Activated CD8-positive, alpha-beta T cell treated with anti-CD3 and anti-CD28 coated beads, Interleukin-2, amount 10 ng/mL, durations not matched to agents 7 days and 5 days (primary cell): ENCODE data around the gene MSTO1. TPM values are rescaled to one million over a fixed set of nuclear protein-coding genes. Genes with fewer than 3 reads are reported as not detected.
"Not testable (repeated sequence)": the region's sequence is repeated elsewhere in the genome, so short reads cannot be mapped to it uniquely, and the experiment has no call there.

Experiments used
- ATAC-seq: fragments of 150-1000 bp; cut with Tn5 transposase; one replicate; pipeline ENCODE4 v1.10.0; 2021; ENCODE audit warnings: moderate library complexity
- CTCF ChIA-PET: fragments of 350-600 bp; sonication (Branson Sonifier 250); formaldehyde crosslinking; loops from one replicate; lab custom pipeline; 2021; ENCODE audit warnings: antibody characterized with exemption; lab: Charles Lee
- POLR2A ChIA-PET: fragments of 350-600 bp; sonication (Branson Sonifier 250); formaldehyde crosslinking; loops from one replicate; lab custom pipeline; 2021; ENCODE audit warnings: antibody characterized with exemption; lab: Charles Lee
- DNase-seq: peaks from one replicate; pipeline ENCODE4 v3.0.0-alpha.2; 2020
- H3K27ac Mint-ChIP-seq: one replicate; pipeline ENCODE4 v1.8.0; 2021; ENCODE audit warnings: mild to moderate bottlenecking, mixed read lengths
- H3K27me3 Mint-ChIP-seq: one replicate; pipeline ENCODE4 v1.8.0; 2021; ENCODE audit warnings: low read depth, mixed read lengths
- H3K36me3 Mint-ChIP-seq: one replicate; pipeline ENCODE4 v1.8.0; 2021; ENCODE audit warnings: low read depth, mixed read lengths
- H3K4me1 Mint-ChIP-seq: one replicate; pipeline ENCODE4 v1.8.0; 2021; ENCODE audit warnings: low read depth, mixed read lengths
- H3K4me3 Mint-ChIP-seq: one replicate; pipeline ENCODE4 v1.8.0; 2021; ENCODE audit warnings: mild to moderate bottlenecking, mixed read lengths
- H3K9me3 Mint-ChIP-seq: one replicate; pipeline ENCODE4 v1.8.0; 2022; ENCODE audit warnings: mixed read lengths; ENCODE audit not compliant: insufficient read depth
- total RNA-seq, 2 experiments: library from RNA; stranded (reverse); gene quantifications; one replicate each; pipeline ENCODE4 v1.2.3, GENCODE V29; 2021

Gene MSTO1
- total RNA-seq, 2 experiments from 2014 or later: 61.2 to 61.6 TPM

GRCh38 chr1:155650231-155650757, 40.3 kb downstream of the MSTO1 start:
- Mint-ChIP-seq H3K9me3 (no peaks in the 10 kb centered on the region), H3K4me1 (no peaks in the 10 kb centered on the region), H3K4me3 (no peak overlapping the region), H3K27me3 (peaks cover 15% of the 10 kb centered on the region), H3K36me3 (no peaks in the 10 kb centered on the region), H3K27ac (no peak overlapping the region)
- ChIA-PET POLR2A (no interaction called here), CTCF (no interaction called here)
- DNase-seq (no peak), ATAC-seq (no peak)

DNA sequence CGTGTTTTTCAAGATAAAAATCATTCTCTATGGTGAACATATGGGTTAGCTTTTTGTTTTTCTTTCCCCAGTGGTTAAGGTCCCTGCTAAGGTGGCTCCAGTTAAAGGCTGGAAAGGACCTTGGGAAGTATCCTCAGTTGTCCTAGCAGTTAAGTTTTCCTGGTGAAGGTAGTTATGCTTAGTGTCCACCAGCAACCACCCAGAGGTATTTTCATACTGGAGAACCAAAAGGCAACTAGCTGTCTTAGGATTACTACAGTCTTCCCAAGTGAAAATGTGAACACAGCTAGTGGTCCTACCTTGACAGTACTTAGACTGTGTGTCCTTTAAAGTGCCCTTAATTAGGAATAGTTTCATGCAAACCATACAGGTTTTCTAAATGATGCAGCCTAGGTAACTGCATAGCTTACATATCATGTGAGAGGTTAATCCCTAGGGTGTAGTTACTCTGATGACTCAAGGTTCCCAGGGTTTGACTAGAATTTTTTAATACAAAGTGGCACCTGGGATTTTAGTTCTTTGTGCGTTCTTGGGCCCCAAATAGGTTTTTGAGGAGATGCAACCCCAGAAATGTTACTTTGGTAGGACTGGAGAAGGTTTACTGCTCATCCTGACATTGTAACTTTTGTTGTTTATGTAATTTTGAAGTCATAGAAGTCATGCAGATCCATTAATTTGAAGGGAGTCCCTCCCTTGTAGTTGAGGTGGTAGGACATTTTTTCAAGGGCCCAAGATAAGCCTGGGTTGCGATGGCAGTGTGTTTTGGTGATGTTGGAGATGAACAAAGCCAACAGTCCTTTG, 42.0 kb downstream of the MSTO1 start:
- DNase-seq: no peak
- ChIA-PET CTCF (interaction anchor here (0.9 to 1.0 kb wide), 2 partner anchors 15 to 24 kb away, joined by 3 read pairs; no protein-coding TSS in a partner anchor), POLR2A (no interaction called here)
- Mint-ChIP-seq H3K36me3 (peaks cover 3% of the 10 kb centered on the region), H3K27me3 (peaks cover 15% of the 10 kb centered on the region), H3K27ac (no peak overlapping the region), H3K9me3 (no peaks in the 10 kb centered on the region), H3K4me3 (no peak overlapping the region), H3K4me1 (no peaks in the 10 kb centered on the region)
- no peak for ATAC-seq

DNA sequence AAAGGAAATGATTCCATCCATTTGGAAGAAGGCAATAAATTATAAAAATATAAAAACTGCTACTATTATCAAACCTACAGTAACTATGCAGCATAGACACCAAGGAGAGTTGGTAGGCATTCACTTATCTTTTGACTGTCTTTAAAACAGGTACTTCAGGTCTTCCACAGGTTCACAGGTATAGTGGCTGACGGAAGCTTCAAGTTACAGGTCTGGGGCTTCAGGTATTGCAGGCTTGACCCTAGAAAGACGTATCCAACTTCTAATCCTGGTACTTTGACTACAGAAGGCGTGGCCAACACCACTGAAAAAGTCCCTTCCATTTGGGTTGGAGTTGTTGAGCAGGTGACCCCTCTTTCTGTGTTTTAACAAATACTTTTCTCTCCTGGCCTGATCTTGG, 42.9 kb downstream of the MSTO1 start:
- Mint-ChIP-seq H3K4me1 (no peaks in the 10 kb centered on the region), H3K9me3 (no peaks in the 10 kb centered on the region), H3K27me3 (peaks cover 15% of the 10 kb centered on the region), H3K27ac (no peak overlapping the region), H3K4me3 (no peak overlapping the region), H3K36me3 (peaks cover 9% of the 10 kb centered on the region)
- ATAC-seq: no peak
- CTCF ChIA-PET: no interaction called here
- POLR2A ChIA-PET: no interaction called here
- no peak for DNase-seq

DNA sequence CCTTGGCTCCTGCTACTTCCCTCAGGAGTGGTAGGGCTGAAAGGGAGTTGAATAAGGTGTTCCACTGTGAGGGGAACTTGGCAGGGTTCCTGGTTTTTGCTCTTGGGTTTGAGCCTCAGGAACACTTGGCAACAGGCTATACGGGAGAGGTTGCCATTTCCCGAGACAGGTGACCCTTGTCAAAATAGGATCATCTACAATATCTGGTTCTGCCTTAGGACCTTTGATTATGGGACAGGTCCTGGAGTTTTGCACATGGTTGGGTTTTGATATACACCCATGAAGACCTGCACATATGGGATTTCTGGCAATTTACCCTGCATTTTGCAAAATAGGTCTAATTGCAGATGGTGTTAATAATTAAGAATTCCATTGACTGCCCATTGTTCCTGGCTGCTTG, 47.4 kb downstream of the MSTO1 start:
- Mint-ChIP-seq H3K9me3 (no peaks in the 10 kb centered on the region), H3K27ac (no peak overlapping the region), H3K4me1 (peaks cover 2% of the 10 kb centered on the region), H3K27me3 (peaks cover 5% of the 10 kb centered on the region), H3K4me3 (no peak overlapping the region), H3K36me3 (peaks cover 49% of the 10 kb centered on the region)
- no peak for ATAC-seq
- POLR2A ChIA-PET: no interaction called here
- DNase-seq: no peak
- CTCF ChIA-PET: no interaction called here

- H3K4me1 Mint-ChIP-seq, H3K27me3 Mint-ChIP-seq, H3K4me3 Mint-ChIP-seq, H3K9me3 Mint-ChIP-seq, DNase-seq, ATAC-seq, H3K27ac Mint-ChIP-seq, CTCF ChIA-PET, POLR2A ChIA-PET: not testable (repeated sequence)
- peaks cover 71% of the 10 kb centered on the region for H3K36me3 Mint-ChIP-seq
Observed at GRCh38 chr1:155661239-155661638, 51.2 kb downstream of the MSTO1 start.

Other genes starting within 250 kb of the MSTO1 start
- gene ASH1L, start 47.4 kb upstream of the MSTO1 start, total RNA-seq: 10 to 100 TPM; 37.7 to 41.1 TPM
- 10 to 100 TPM; 63.8 to 68.9 TPM for gene YY1AP1, start 78.6 kb downstream of the MSTO1 start, total RNA-seq
- gene DAP3, start 78.9 kb downstream of the MSTO1 start, total RNA-seq: 100 to 1,000 TPM; 120 to 135 TPM
- 10 to 100 TPM; 64.8 to 70.3 TPM for gene GON4L, start 247.0 kb downstream of the MSTO1 start, total RNA-seq
- gene SYT11, start 249.3 kb downstream of the MSTO1 start, total RNA-seq: 10 to 100 TPM; 11.9 to 12.2 TPM